ENCODE measurements around the gene YJEFN3. TPM values are rescaled to one million over a fixed set of nuclear protein-coding genes. Genes with fewer than 3 reads are reported as not detected.

The YJEFN3 gene
- total RNA-seq, 4 donors from 2014 or later: 0.45 to 1.4 (median 0.96) TPM

GRCh38 chr19:19554074-19555023 lies 25.6 kb downstream of the YJEFN3 start:
- TF ChIP-seq CTCF (IDR thresholded peaks at IDR 0.05) (peak in 3 of 4 experiments; percentile 36 to 80 (median 59)), POLR2A (IDR thresholded peaks at IDR 0.05) (no peak)
- H3K27ac ChIP-seq: no peak overlapping the region
- peak; percentile 22 for ATAC-seq

GRCh38 chr19:19558055-19558454 lies 29.3 kb downstream of the YJEFN3 start:
- no peak overlapping the region for H3K4me3 ChIP-seq
- H3K36me3 ChIP-seq: no peaks in the 10 kb centered on the region
- no peaks in the 10 kb centered on the region for H3K4me1 ChIP-seq
- 67 to 69% methylated on average over 1 to 3 of the region's 15 CpGs for WGBS, 2 donors (ENCODE audit: low coverage in 1 of 2)
- no peak overlapping the region for H3K27ac ChIP-seq
- H3K9me3 ChIP-seq: no peaks in the 10 kb centered on the region
- no peak for ATAC-seq
- TF ChIP-seq EP300 (IDR thresholded peaks at IDR 0.05) (no peak), CTCF (IDR thresholded peaks at IDR 0.05) (no peak), POLR2A (IDR thresholded peaks at IDR 0.05) (no peak), POLR2AphosphoS5 (IDR thresholded peaks at IDR 0.05) (no peak)
- peaks cover 15% of the 10 kb centered on the region for H3K27me3 ChIP-seq

More at GRCh38 chr19:19554074-19555023, 25.6 kb downstream of the YJEFN3 start:
- no peaks in the 10 kb centered on the region for H3K9me3 ChIP-seq
- no peaks in the 10 kb centered on the region for H3K36me3 ChIP-seq
- H3K4me1 ChIP-seq: no peaks in the 10 kb centered on the region
- no peak overlapping the region for H3K4me3 ChIP-seq
- H3K27me3 ChIP-seq: peaks cover 32% of the 10 kb centered on the region
- 20 to 38% methylated on average over 3 to 8 of the region's 34 CpGs for WGBS, 2 donors (ENCODE audit: low coverage in 1 of 2)

GRCh38 chr19:19558636-19559035 lies 29.9 kb downstream of the YJEFN3 start:
- ATAC-seq: no peak
- Histone ChIP-seq H3K27me3 (peaks cover 15% of the 10 kb centered on the region), H3K27ac (no peak overlapping the region), H3K4me1 (no peaks in the 10 kb centered on the region), H3K36me3 (no peaks in the 10 kb centered on the region), H3K9me3 (no peaks in the 10 kb centered on the region), H3K4me3 (no peak overlapping the region)
- WGBS, 2 donors (ENCODE audit: low coverage in 1 of 2): 20 to 100% methylated on average over 1 of the region's 16 CpGs
- TF ChIP-seq CTCF (IDR thresholded peaks at IDR 0.05) (no peak), EP300 (IDR thresholded peaks at IDR 0.05) (no peak)

GRCh38 chr19:19559931-19560330 lies 31.2 kb downstream of the YJEFN3 start:
- Histone ChIP-seq H3K27ac (no peak overlapping the region), H3K9me3 (no peaks in the 10 kb centered on the region), H3K4me3 (no peak overlapping the region), H3K4me1 (no peaks in the 10 kb centered on the region), H3K27me3 (peaks cover 3% of the 10 kb centered on the region), H3K36me3 (no peaks in the 10 kb centered on the region)
- WGBS, 2 donors (ENCODE audit: low coverage in 1 of 2): 30% methylated on average over 1 of the region's 4 CpGs; no CpG with 5 or more reads in 1 of the 2 donors
- no peak for TF ChIP-seq EP300 (IDR thresholded peaks at IDR 0.05)
- ATAC-seq: no peak

- no peak for TF ChIP-seq POLR2A (IDR thresholded peaks at IDR 0.05)
- TF ChIP-seq EP300 (IDR thresholded peaks at IDR 0.05): no peak
- no peak for TF ChIP-seq POLR2AphosphoS5 (IDR thresholded peaks at IDR 0.05)
- no peak for TF ChIP-seq CTCF (IDR thresholded peaks at IDR 0.05)
- H3K27me3 ChIP-seq: no peaks in the 10 kb centered on the region
- H3K4me1 ChIP-seq: no peaks in the 10 kb centered on the region
- no peaks in the 10 kb centered on the region for H3K9me3 ChIP-seq
- H3K36me3 ChIP-seq: no peaks in the 10 kb centered on the region
- ATAC-seq: no peak
- 80 to 92% methylated on average over 2 to 6 of the region's 26 CpGs for WGBS, 2 donors (ENCODE audit: low coverage in 1 of 2)
- no peak overlapping the region for H3K27ac ChIP-seq
- no peak overlapping the region for H3K4me3 ChIP-seq
Measured at GRCh38 chr19:19561946-19562664, 33.4 kb downstream of the YJEFN3 start.

All from gastroesophageal sphincter (tissue), 4 donors.